Superior temporal gyrus (tissue), 1 donor: ENCODE measurements around the gene CCDC74A.
"Not testable (repeated sequence)": the region's sequence is repeated elsewhere in the genome, so short reads cannot be mapped to it uniquely, and the experiment has no call there.

Experiments used
- DNase-seq: peaks from one replicate; pipeline ENCODE4 v3.0.0-alpha.2; 2016; ENCODE audit errors: extremely low spot score

CCDC74A gene

GRCh38 chr2:131527131-131528001 is at the start of gene CCDC74A:
CCDC74A (plus strand) TSS chr2:131527888; CDS start chr2:131527971, 83 bp downstream.
- peak; percentile 12 for DNase-seq

DNA sequence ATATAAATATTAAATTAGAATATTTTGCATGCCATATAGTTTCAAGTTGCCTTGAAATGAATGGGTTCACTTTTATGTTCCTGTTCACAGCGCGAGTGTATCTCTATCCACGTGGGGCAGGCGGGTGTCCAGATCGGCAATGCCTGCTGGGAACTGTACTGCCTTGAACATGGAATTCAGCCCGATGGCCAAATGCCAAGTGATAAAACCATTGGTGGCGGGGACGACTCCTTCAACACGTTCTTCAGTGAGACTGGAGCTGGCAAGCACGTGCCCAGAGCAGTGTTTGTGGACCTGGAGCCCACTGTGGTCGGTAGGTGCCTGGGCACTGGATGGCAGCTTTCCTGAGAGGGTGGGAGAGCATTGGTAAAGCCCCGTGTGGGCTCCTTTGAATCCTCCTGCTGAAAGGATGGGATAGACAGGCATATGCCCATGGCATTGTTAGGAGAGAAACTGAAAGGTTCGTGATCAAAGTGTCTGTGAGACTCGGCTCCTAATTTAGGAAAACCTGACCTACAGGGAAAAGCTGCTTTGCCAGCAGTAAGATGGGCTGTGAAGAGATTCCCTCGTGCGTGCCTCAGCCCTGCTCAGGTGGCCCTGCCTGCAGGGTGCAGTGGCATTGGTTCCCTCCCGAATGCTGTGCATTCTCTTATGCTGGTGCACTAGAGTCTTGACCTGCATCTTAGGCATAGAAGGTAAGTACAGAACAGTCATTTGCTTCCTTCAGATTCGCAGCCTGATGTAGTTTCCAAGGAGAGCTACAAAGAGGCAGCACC is 49.4 kb upstream of the CCDC74A start:
- DNase-seq, result not testable (repeated sequence)

GRCh38 chr2:131478850-131479461 is 48.7 kb upstream of the CCDC74A start:
- DNase-seq, result not testable (repeated sequence)

DNA sequence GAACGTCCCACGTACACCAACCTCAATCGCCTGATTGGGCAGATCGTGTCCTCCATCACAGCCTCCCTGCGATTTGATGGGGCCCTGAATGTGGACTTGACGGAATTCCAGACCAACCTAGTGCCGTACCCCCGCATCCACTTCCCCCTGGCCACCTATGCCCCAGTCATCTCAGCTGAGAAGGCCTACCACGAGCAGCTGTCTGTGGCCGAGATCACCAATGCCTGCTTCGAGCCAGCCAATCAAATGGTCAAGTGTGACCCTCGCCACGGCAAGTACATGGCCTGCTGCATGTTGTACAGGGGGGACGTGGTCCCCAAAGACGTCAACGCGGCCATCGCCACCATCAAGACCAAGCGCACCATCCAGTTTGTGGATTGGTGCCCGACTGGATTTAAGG is 47.3 kb upstream of the CCDC74A start:
- not testable (repeated sequence) for DNase-seq

DNA sequence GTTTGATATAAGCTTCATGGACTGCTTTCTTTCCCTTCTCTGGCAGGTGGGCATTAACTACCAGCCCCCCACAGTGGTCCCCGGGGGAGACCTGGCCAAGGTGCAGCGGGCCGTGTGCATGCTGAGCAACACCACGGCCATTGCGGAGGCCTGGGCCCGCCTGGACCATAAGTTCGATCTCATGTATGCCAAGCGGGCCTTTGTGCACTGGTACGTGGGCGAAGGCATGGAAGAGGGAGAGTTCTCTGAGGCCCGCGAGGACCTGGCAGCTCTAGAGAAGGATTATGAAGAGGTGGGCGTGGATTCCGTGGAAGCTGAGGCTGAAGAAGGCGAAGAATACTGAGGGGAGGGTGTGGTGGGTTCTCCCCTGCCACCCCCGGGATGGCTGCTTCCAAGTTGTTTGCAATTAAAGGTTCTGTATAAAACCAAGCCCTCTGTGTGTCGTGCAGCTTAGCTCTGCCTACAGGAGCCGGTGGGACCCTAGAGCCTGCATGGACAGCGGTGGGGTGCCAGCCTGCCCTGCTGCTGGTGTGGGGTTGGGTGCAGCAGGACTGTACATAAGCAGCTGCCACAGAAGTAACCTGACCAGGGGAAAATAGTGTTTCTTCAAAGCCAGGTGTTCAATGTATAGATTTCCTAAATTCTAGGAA is 45.1 kb upstream of the CCDC74A start:
- DNase-seq, result not testable (repeated sequence)

DNA sequence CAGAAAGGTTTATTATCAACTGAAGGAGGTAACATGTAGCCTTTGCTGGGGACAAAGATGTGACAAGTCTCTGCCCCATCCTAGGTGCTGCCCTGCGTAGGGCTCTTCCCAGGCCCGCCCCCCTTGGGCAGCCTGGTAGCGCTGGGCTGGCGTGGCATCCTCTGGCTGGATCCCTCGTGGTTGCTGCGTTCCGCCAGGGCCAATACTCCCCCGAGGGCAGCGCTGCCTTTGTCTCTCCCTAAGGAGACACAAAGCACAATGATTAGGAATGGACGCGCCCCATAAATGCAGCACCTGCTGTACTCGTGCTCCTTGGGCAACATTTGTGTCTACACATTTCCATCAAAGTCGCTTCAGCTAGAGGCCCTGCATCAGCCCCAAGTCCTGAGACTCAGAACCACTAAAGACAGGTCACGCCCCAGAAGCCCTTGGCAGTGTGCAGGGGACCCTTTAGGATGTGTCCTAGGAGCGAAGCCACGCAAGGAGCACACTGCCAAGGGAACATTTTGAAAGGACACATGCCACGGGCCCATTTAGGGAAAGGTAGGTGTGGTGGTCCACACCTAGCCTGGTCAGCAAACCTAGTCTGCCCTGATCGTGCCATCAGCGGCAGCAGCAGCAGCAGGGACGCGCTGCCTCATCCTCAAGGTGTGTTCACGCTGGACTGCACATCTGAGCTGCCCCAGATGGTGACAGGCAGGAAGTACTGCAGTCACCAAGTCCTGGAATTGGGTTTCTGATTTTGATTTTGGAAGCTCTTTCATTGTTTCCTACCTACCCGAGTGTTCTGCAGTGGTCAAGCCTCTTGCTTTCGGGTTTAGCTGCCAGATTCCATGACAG is 43.5 kb upstream of the CCDC74A start:
- not testable (repeated sequence) for DNase-seq

DNA sequence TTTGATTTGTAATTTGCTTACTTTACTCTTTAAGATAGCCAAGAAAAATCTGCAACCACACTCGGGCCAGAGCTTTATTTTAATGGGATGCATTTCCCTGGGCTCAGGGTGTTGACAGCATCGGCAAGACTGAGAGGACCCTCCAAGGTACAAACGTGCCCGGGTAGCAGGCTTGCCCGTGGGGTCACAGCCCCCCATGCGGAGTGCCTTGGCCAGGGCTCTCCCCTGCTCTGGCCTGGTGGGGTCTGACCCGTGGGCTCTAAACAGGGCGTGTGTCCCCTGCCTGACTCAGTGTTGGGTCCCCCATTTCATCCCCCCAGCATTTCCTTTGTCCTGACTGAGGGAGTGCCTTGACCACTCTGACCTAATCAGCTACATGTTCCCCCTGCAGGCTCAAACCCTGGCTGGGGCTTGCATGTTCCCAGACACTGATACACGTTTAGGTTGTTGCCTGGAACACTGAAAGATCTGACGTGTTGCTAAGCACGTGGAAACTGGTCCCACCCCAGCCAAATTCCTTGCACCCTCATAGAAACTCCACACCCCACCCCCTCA is 42.7 kb upstream of the CCDC74A start:
- not testable (repeated sequence) for DNase-seq

- not testable (repeated sequence) for DNase-seq
Observed at GRCh38 chr2:131486201-131486902, 41.3 kb upstream of the CCDC74A start.

GRCh38 chr2:131488306-131489205 is 39.1 kb upstream of the CCDC74A start:
- DNase-seq, result no peak

GRCh38 chr2:131490616-131491468 is 36.8 kb upstream of the CCDC74A start:
- DNase-seq, result not testable (repeated sequence)

DNA sequence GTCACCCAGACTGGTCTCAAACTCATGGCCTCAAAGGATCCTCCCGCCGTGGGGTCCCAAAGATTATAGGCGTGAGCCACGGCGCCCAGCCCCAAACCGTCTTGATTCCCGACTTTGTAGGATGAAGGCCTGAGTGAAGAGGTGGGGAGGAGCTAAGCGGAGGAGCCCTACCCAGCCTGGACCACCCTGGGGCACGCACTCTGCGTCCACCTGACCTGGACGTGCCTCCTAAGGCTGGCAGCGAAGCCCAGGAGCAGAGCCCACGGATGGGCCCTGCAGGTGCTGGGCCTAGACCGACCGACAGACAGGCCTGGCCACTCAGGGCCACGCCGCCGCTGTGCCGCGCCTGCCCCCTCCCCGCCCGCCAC is 36.2 kb upstream of the CCDC74A start:
- DNase-seq, result not testable (repeated sequence)

GRCh38 chr2:131492015-131492417 is 35.7 kb upstream of the CCDC74A start, which contains the start of gene MZT2A:
MZT2A (minus strand) TSS chr2:131492397; CDS start chr2:131492376, 21 bp downstream.
- not testable (repeated sequence) for DNase-seq

GRCh38 chr2:131492418-131493198 is 35.1 kb upstream of the CCDC74A start:
- peak; percentile 94 for DNase-seq

DNA sequence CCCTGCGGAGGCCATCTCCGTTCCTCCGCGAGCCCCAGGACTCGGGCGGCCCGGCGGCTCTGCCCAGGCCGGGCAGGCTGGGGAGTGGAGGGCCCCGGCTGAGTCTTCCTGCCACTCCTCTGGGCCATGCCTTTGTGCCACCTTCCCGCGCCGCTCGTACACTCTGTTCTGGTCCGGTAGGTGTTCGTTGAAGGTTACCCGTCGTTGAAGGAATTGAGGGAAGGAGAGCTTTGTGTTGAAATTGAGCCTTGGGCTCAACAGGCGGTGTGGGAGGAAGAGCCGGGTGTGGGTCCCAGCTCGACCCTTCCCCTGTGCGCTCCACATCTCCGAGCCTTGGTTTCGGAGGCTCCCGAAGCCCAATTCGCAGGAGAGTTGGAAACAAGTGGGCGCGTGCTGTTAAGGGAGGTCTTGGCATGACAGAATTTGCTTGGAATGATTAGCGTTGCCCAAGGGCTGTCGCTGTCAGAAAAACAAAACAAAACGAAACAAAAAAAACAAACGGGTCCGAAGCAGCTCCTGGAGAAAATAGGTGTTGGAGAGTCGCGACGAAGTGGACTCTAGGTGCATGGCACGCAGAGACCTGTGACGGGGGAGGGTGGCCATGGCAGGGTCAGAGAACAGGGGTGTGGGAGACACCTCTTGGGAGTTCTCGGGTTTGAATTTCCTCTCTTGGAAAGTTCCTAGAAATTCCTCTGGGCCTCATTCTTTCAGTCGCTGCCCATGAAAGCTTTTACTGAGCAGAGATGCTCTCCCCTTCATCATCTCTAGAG is 34.3 kb upstream of the CCDC74A start:
- no peak for DNase-seq

DNA sequence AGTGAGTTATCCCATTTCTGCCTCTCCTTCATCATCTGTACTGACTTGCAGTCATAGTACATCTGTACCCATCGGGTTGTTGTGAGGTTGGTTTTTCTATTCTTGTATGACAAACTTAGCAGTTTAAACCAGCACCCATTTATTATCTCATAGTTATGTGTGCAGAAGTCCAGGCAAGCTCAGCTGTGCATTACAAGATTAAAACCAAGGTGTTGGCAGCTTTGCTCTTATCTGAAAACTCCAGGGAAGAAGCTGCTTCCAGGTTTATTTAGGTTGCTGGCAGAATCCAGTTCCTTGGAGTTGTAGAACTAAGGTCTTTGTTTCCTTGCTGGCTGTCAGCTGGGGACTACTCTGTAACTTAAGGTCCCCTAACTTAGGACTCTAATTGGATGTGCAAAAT is 32.2 kb upstream of the CCDC74A start:
- not testable (repeated sequence) for DNase-seq

DNA sequence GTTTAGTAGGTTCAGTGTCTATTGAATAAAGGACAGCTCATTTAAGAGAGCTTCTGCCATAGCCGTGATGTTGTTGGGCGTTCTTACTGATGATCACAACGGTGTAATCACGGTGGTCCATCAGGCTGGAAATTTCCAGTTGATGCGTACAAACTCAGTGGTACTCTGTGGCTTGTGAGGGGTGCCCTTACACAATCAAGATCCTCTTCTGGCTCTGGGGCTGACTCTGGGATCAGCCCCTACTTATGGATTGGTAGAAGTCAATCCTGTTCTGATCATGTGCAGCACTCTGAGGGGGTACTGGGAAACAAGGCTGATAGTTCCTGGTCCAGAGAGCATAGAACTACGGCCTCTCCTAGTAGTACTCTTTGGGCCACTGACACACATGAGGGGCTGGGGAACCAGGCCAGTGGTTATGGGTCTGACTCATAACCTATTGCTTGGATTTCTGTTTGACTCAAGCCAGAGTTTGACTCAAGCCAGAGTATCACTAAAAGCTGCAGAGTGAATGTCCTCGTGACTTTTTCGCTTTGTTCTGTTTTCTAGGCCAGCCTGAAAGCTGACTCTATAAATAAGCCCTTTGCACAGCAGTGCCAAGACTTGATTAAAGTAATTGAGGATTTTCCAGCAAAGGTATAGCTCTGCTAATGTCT is 29.2 kb upstream of the CCDC74A start:
- DNase-seq, result not testable (repeated sequence)
